Measurements from ENCODE around the gene PPFIBP2.
A peak's percentile ranks its signal among the peaks of the same experiment; 100 is the strongest.

Gene PPFIBP2

DNA sequence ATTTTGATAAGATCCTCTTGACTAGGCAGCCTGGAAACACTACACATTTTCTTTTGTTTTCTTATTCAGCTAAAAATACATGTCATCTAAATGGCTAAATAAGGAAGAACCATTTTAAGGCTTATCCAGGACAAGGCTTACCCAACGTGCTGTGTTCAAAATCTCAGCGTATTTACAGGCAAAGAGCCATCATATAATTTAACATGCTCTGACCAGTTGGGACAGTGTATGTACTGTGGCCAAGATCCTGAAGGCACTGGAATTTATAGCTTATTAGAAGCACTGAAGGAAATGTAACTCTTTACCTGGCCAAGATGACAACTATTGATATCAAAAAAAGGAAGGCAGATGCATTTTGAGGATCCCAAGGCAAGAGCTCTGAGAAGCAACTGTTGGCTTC lies 71.1 kb downstream of the PPFIBP2 start:
- Histone ChIP-seq H3K27me3 (ENCODE audit: control insufficient read depth, insufficient read depth, low read length) (no peaks in the 10 kb centered on the region), H3K9ac (no peak overlapping the region), H2AFZ (no peak overlapping the region), H3K9me3 (ENCODE audit: control insufficient read depth, low read length) (no peaks in the 10 kb centered on the region), H3K4me3 (ENCODE audit: low read depth, low read length) (peak overlapping the region; percentile 11), H3K36me3 (ENCODE audit: control insufficient read depth, insufficient read depth, low read length) (no peaks in the 10 kb centered on the region), H3K4me2 (ENCODE audit: low read length) (peak overlapping the region; percentile 33), H3K79me2 (peaks cover 20% of the 10 kb centered on the region), H3K4me1 (peaks cover 43% of the 10 kb centered on the region), H3K27ac (peak overlapping the region; percentile 77)
- TF ChIP-seq, protein P1, sequence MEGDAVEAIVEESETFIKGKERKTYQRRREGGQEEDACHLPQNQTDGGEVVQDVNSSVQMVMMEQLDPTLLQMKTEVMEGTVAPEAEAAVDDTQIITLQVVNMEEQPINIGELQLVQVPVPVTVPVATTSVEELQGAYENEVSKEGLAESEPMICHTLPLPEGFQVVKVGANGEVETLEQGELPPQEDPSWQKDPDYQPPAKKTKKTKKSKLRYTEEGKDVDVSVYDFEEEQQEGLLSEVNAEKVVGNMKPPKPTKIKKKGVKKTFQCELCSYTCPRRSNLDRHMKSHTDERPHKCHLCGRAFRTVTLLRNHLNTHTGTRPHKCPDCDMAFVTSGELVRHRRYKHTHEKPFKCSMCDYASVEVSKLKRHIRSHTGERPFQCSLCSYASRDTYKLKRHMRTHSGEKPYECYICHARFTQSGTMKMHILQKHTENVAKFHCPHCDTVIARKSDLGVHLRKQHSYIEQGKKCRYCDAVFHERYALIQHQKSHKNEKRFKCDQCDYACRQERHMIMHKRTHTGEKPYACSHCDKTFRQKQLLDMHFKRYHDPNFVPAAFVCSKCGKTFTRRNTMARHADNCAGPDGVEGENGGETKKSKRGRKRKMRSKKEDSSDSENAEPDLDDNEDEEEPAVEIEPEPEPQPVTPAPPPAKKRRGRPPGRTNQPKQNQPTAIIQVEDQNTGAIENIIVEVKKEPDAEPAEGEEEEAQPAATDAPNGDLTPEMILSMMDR (IDR thresholded peaks at IDR 0.05) = no peak

DNA sequence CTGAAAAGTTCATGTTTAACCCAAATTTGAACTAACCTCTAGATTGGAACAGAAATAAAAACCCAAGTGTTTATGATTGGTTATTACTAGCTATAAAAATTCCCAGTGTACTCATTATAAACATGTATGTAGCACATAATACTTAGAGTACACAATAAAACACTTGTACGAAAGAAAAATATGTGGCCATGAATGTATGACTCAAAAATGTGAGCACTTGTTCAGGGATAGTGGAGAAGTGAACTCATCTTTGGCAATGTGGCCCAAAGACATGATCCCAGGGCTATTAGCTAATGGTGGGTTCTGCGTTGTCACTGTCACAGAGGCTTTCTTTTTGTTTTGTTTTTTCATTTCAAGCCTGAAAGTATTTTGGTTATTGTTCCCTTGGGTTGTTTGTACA lies 72.0 kb downstream of the PPFIBP2 start:
- Histone ChIP-seq H3K27ac (peak overlapping the region; percentile 77), H3K4me2 (ENCODE audit: low read length) (peak overlapping the region; percentile 38), H3K27me3 (ENCODE audit: control insufficient read depth, insufficient read depth, low read length) (no peaks in the 10 kb centered on the region), H3K4me3 (ENCODE audit: low read depth, low read length) (peak overlapping the region; percentile 11), H3K9me3 (ENCODE audit: control insufficient read depth, low read length) (no peaks in the 10 kb centered on the region), H3K36me3 (ENCODE audit: control insufficient read depth, insufficient read depth, low read length) (no peaks in the 10 kb centered on the region), H3K9ac (no peak overlapping the region), H3K4me1 (peaks cover 38% of the 10 kb centered on the region), H2AFZ (no peak overlapping the region), H3K79me2 (peaks cover 22% of the 10 kb centered on the region)
- TF ChIP-seq, protein P1 (IDR thresholded peaks at IDR 0.05) = no peak

DNA sequence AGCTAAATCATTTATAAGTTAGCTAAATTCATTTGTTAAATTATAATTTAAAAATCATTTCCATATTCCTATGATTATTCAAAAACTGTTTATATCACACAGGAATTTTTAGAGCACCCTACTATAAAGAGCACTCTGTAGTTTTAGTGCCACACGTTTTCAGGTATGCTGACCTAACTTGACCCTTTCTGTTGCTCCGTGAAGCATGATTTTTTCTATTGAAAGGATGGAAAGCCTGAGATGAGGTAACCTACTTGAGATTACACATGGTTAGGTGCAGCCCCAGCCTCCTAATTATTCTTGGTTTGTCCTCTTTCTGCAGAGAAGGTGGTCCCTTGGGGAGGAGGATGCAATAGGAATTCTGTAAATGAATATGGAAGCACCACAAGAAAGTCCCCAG lies 72.6 kb downstream of the PPFIBP2 start:
- Histone ChIP-seq H3K4me1 (peaks cover 38% of the 10 kb centered on the region), H3K79me2 (peaks cover 20% of the 10 kb centered on the region), H2AFZ (no peak overlapping the region), H3K9me3 (ENCODE audit: control insufficient read depth, low read length) (no peaks in the 10 kb centered on the region), H3K36me3 (ENCODE audit: control insufficient read depth, insufficient read depth, low read length) (no peaks in the 10 kb centered on the region), H3K9ac (no peak overlapping the region), H3K4me2 (ENCODE audit: low read length) (no peak overlapping the region), H3K4me3 (ENCODE audit: low read depth, low read length) (no peak overlapping the region), H3K27ac (peak overlapping the region; percentile 77), H3K27me3 (ENCODE audit: control insufficient read depth, insufficient read depth, low read length) (no peaks in the 10 kb centered on the region)
- TF ChIP-seq, protein P1 (IDR thresholded peaks at IDR 0.05) = no peak

DNA sequence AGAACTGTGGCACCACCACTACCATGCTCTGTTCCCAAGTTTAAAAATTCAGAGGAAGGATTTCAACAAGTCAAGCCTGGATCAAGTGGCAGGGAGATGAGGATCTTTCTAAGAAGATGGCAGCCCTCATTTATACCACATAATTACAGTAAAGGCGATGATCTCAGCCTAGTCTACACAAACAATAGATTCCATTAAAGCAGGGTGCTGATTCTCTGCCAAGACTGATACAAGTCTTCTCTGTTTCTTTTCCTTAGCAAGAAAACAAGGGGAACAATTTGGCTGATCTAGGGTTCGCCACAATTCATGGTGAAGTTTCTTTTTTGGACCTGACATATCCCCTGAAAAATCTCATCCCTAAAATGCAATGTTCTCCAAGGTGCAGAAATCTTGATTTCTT lies 73.9 kb downstream of the PPFIBP2 start:
- H3K79me2 ChIP-seq = peaks cover 20% of the 10 kb centered on the region
- TF ChIP-seq, protein P1 (IDR thresholded peaks at IDR 0.05) = no peak
- no peak overlapping the region for H2AFZ ChIP-seq
- H3K4me2 ChIP-seq (ENCODE audit: low read length) = no peak overlapping the region
- H3K36me3 ChIP-seq (ENCODE audit: control insufficient read depth, insufficient read depth, low read length) = no peaks in the 10 kb centered on the region
- no peak overlapping the region for H3K9ac ChIP-seq
- no peak overlapping the region for H3K4me3 ChIP-seq (ENCODE audit: low read depth, low read length)
- no peaks in the 10 kb centered on the region for H3K27me3 ChIP-seq (ENCODE audit: control insufficient read depth, insufficient read depth, low read length)
- peaks cover 37% of the 10 kb centered on the region for H3K4me1 ChIP-seq
- H3K9me3 ChIP-seq (ENCODE audit: control insufficient read depth, low read length) = no peaks in the 10 kb centered on the region
- H3K27ac ChIP-seq = peak overlapping the region; percentile 77

DNA sequence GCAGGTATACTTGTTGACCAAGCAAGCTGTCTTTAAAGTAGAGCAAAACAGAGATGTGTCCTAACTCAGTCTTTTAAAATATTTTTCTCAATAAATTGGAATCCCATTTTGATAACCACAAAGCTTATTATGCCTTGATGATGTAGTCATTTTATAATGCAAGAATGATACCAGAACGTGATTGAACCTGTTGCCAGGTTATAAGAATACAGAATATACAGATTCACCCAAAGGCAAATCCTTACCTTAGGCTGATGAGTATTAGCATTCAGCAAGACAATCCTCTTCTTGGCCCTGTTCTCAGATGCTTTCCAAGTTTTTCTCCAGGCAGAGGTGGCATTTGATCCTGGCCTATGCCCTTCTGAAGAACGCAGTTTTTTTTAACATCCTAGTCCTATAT lies 76.1 kb downstream of the PPFIBP2 start:
- H3K27me3 ChIP-seq (ENCODE audit: control insufficient read depth, insufficient read depth, low read length) = no peaks in the 10 kb centered on the region
- H3K79me2 ChIP-seq = peaks cover 26% of the 10 kb centered on the region
- H3K27ac ChIP-seq = peak overlapping the region; percentile 72
- TF ChIP-seq, protein P1 (IDR thresholded peaks at IDR 0.05) = no peak
- peaks cover 34% of the 10 kb centered on the region for H3K4me1 ChIP-seq
- no peak overlapping the region for H2AFZ ChIP-seq
- no peaks in the 10 kb centered on the region for H3K9me3 ChIP-seq (ENCODE audit: control insufficient read depth, low read length)
- H3K36me3 ChIP-seq (ENCODE audit: control insufficient read depth, insufficient read depth, low read length) = no peaks in the 10 kb centered on the region
- H3K4me2 ChIP-seq (ENCODE audit: low read length) = no peak overlapping the region
- H3K9ac ChIP-seq = no peak overlapping the region
- no peak overlapping the region for H3K4me3 ChIP-seq (ENCODE audit: low read depth, low read length)
